MM.1S (cell line): ENCODE data around the gene FARP1.

Experiments
- DNase-seq: peaks from one replicate; pipeline ENCODE4 v3.0.0-alpha.2; 2015
- H2AFZ ChIP-seq: fragments of 300-600 bp; sonication (generic); 2 replicates; pipeline ENCODE4 v1.6.0; 2016; ENCODE audit warnings: antibody characterized with exemption, low read length
- H3F3A ChIP-seq: fragments of 300-600 bp; sonication (generic); 2 replicates; pipeline ENCODE4 v1.6.1; 2016; ENCODE audit warnings: mild to moderate bottlenecking, antibody characterized with exemption, low read length, moderate library complexity, mixed read lengths; ENCODE audit not compliant: insufficient read depth
- H3K27ac ChIP-seq: fragments of 300-600 bp; sonication (generic); 2 replicates; pipeline ENCODE4 v1.5.1; 2016; ENCODE audit warnings: mild to moderate bottlenecking, low read length
- H3K27me3 ChIP-seq: fragments of 300-600 bp; sonication (generic); replicated peaks from 2 replicates; pipeline ENCODE4 v1.6.0; 2016; ENCODE audit warnings: low read length; ENCODE audit not compliant: insufficient read depth
- H3K36me3 ChIP-seq: fragments of 300-600 bp; sonication (generic); replicated peaks from 2 replicates; pipeline ENCODE4 v1.6.1; 2016; ENCODE audit warnings: mild to moderate bottlenecking, low read length, mixed read lengths; ENCODE audit not compliant: insufficient read depth
- H3K4me1 ChIP-seq: fragments of 300-600 bp; sonication (generic); 2 replicates; pipeline ENCODE4 v1.6.1; 2016; ENCODE audit warnings: low read length, mixed read lengths
- H3K4me2 ChIP-seq: fragments of 300-600 bp; sonication (generic); 2 replicates; pipeline ENCODE4 v1.6.0; 2016; ENCODE audit warnings: low read depth, low read length
- H3K4me3 ChIP-seq: fragments of 300-600 bp; sonication (generic); 2 replicates; pipeline ENCODE4 v1.5.1; 2016; ENCODE audit warnings: low read length, mixed read lengths
- H3K79me2 ChIP-seq: fragments of 300-600 bp; sonication (generic); 2 replicates; pipeline ENCODE4 v1.6.1; 2016; ENCODE audit warnings: mixed run types, low read length, mixed read lengths
- H3K9ac ChIP-seq: fragments of 300-600 bp; sonication (generic); 2 replicates; pipeline ENCODE4 v1.6.1; 2016; ENCODE audit warnings: low read length, mixed read lengths
- H3K9me2 ChIP-seq: fragments of 300-600 bp; sonication (generic); replicated peaks from 2 replicates; pipeline ENCODE4 v1.6.1; 2016; ENCODE audit warnings: mild to moderate bottlenecking, low read length, mixed read lengths; ENCODE audit not compliant: insufficient read depth
- H3K9me3 ChIP-seq: fragments of 300-600 bp; sonication (generic); replicated peaks from 2 replicates; pipeline ENCODE4 v1.6.1; 2016; ENCODE audit warnings: mild to moderate bottlenecking, low read length, mixed read lengths; ENCODE audit not compliant: insufficient read depth
- H4K20me1 ChIP-seq: fragments of 300-600 bp; sonication (generic); 2 replicates; pipeline ENCODE4 v1.6.1; 2016; ENCODE audit warnings: mild to moderate bottlenecking, low read length, moderate library complexity, mixed read lengths; ENCODE audit not compliant: insufficient read depth
- EZH2 ChIP-seq: fragments of 300-600 bp; sonication (generic); optimal IDR thresholded peaks from 2 replicates; pipeline ENCODE3; 2017; ENCODE audit warnings: low read depth, mild to moderate bottlenecking, antibody characterized with exemption, low read length, mixed read lengths
- EZH2phosphoT487 ChIP-seq: fragments of 300-600 bp; sonication (generic); IDR thresholded peaks from 2 replicates; pipeline ENCODE4 v1.6.1; 2018; ENCODE audit warnings: antibody characterized with exemption, low read length
- TF ChIP-seq, protein P1 (sequence below): fragments of 300-600 bp; sonication (generic); IDR thresholded peaks from 2 replicates; pipeline ENCODE4 v1.5.1; 2016; ENCODE audit warnings: antibody characterized with exemption, low read length, mixed read lengths

Gene FARP1

DNA sequence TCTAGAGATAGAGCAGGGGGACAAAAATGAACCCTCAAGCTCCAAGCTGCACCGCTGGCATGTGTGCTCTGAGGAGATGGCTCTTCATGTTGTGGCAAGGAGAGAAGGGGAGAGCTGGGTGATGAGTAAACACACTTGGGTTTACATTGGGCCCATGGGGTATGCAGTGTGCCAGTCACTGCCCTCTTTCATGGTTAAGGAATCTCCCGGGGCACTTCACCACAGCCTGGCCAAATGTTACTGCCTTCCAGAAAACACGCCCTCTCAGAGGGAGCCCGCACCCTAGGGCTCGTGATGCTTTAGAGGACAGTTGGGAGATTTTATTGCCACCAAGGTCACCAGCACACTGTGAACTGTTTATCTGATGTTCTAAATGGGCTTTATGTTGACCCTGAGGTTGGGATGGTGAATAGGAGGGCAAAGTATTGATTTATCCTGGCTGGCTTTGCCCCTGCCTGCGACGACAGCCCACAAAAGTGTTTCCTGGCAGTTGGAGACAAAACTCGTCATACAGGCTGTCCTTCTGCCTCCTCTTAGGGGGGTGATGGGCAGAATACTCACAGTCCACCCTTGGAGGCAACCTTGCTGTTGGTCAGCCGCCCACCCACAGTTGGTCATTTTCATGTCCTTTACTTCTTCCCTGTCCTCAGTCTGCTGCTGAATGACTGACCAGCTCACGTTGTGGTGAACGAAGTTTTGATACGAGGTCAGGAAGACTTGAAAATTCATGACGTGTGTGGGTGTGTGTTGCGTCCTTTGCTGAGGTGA is 277.1 kb downstream of the FARP1 start:
- H3K79me2 ChIP-seq: no peaks in the 10 kb centered on the region
- H2AFZ ChIP-seq: no peak overlapping the region
- no peaks in the 10 kb centered on the region for H3K9me2 ChIP-seq
- no peaks in the 10 kb centered on the region for H3F3A ChIP-seq
- no peaks in the 10 kb centered on the region for H3K27me3 ChIP-seq
- H3K27ac ChIP-seq: no peak overlapping the region
- H4K20me1 ChIP-seq: no peaks in the 10 kb centered on the region
- H3K9me3 ChIP-seq: no peaks in the 10 kb centered on the region
- H3K36me3 ChIP-seq: no peaks in the 10 kb centered on the region
- H3K4me1 ChIP-seq: no peaks in the 10 kb centered on the region
- no peak for DNase-seq
- TF ChIP-seq EZH2 (no peak), EZH2phosphoT487 (no peak)
- TF ChIP-seq, protein P1, sequence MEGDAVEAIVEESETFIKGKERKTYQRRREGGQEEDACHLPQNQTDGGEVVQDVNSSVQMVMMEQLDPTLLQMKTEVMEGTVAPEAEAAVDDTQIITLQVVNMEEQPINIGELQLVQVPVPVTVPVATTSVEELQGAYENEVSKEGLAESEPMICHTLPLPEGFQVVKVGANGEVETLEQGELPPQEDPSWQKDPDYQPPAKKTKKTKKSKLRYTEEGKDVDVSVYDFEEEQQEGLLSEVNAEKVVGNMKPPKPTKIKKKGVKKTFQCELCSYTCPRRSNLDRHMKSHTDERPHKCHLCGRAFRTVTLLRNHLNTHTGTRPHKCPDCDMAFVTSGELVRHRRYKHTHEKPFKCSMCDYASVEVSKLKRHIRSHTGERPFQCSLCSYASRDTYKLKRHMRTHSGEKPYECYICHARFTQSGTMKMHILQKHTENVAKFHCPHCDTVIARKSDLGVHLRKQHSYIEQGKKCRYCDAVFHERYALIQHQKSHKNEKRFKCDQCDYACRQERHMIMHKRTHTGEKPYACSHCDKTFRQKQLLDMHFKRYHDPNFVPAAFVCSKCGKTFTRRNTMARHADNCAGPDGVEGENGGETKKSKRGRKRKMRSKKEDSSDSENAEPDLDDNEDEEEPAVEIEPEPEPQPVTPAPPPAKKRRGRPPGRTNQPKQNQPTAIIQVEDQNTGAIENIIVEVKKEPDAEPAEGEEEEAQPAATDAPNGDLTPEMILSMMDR: no peak
- no peak overlapping the region for H3K4me3 ChIP-seq
- H3K4me2 ChIP-seq: no peak overlapping the region
- H3K9ac ChIP-seq: no peak overlapping the region

DNA sequence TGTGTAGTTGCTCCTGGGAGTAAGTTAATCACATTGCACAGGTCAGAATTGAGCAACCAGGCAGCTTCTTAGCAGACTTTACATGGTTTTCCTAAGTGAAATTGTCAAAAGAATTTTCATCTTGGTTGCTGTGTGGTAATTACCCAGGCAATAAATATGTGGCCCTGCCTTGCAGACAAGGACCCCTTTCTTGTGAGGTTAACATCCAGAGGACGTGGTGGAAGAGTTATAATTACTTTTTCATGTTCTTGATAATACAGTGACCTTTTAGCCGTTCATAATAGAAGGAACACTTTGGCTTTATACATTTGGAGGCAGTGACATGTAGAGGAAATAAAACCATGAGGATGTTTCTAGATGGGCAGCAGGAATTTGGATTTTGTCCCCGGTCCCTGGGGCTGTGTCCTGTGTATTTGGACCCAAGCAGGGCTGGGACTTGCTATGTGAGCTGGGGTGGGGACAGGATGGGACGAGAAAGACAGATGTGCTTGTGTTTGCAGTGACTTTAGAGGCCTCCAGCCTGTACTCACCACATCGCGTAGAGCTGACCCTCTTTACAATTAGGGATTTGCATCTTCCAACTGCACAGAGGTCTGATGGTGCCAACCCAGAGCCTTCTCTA is 277.8 kb downstream of the FARP1 start:
- Histone ChIP-seq H3K27ac (no peak overlapping the region), H3K27me3 (no peaks in the 10 kb centered on the region), H3K4me3 (no peak overlapping the region), H3K4me2 (no peak overlapping the region), H3K4me1 (no peaks in the 10 kb centered on the region), H3K9ac (no peak overlapping the region), H4K20me1 (no peaks in the 10 kb centered on the region), H3K36me3 (no peaks in the 10 kb centered on the region), H2AFZ (no peak overlapping the region), H3K9me2 (no peaks in the 10 kb centered on the region), H3F3A (no peaks in the 10 kb centered on the region), H3K79me2 (no peaks in the 10 kb centered on the region), H3K9me3 (no peaks in the 10 kb centered on the region)
- no peak for DNase-seq
- TF ChIP-seq EZH2: no peak
- TF ChIP-seq EZH2phosphoT487: no peak
- TF ChIP-seq, protein P1: no peak

DNA sequence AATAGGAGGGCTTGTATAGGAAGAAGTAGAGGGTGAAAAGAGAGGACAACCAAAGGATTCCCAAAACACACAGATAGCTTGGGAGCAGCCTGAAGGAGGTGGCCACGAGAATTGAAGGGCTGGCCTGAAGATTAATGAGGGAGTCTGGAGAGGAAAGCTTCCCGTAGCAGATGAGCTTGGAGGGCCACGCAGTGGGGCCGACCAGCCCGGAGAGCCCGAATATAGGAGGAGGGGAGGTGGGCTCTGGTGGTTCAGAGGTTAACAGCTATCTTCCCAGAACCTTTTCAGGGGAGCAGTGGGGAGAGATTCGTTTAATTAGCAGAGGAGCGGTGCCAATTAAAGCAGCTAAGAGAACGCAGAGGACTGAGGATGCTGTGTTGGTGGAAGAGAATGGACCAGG is 279.2 kb downstream of the FARP1 start:
- Histone ChIP-seq H3K9ac (no peak overlapping the region), H3K4me1 (no peaks in the 10 kb centered on the region)
- TF ChIP-seq, protein P1: no peak
- no peak for TF ChIP-seq EZH2
- no peak for TF ChIP-seq EZH2phosphoT487

More for the DNA sequence above, 279.2 kb downstream of the FARP1 start:
- Histone ChIP-seq H3K4me3 (no peak overlapping the region), H3K4me2 (no peak overlapping the region), H3K36me3 (no peaks in the 10 kb centered on the region), H2AFZ (no peak overlapping the region), H3K79me2 (no peaks in the 10 kb centered on the region), H3K27me3 (no peaks in the 10 kb centered on the region), H4K20me1 (no peaks in the 10 kb centered on the region), H3K27ac (no peak overlapping the region), H3K9me3 (no peaks in the 10 kb centered on the region), H3K9me2 (no peaks in the 10 kb centered on the region), H3F3A (no peaks in the 10 kb centered on the region)
- DNase-seq: no peak
